Osteoblast (primary cell): Measurements from ENCODE around the gene BECN2. TPM values are rescaled to one million over a fixed set of nuclear protein-coding genes. Genes with fewer than 3 reads are reported as not detected.

ENCODE experiments used
- DNase-seq: peaks from one replicate; pipeline ENCODE4 v3.0.0; 2011; ENCODE audit warnings: low spot score, mixed read lengths; ENCODE audit not compliant: insufficient read length; ENCODE audit errors: missing footprints
- H2AFZ ChIP-seq: 2 replicates; pipeline ENCODE4 v1.6.0; 2011; ENCODE audit warnings: mild to moderate bottlenecking, low read length
- H3K27ac ChIP-seq: 2 replicates; pipeline ENCODE4 v1.5.1; 2011; ENCODE audit warnings: mild to moderate bottlenecking, low read depth, low read length, moderate library complexity
- H3K27me3 ChIP-seq: 2 replicates; pipeline ENCODE4 v1.6.0; 2012; ENCODE audit warnings: mild to moderate bottlenecking, control low read depth, inconsistent platforms, low read length, moderate library complexity; ENCODE audit not compliant: insufficient read depth
- H3K36me3 ChIP-seq: 2 replicates; pipeline ENCODE4 v1.5.1; 2011; ENCODE audit warnings: mild to moderate bottlenecking, low read length, control low read depth, moderate library complexity; ENCODE audit not compliant: insufficient read depth
- H3K4me1 ChIP-seq: 2 replicates; pipeline ENCODE4 v1.5.1; 2011; ENCODE audit warnings: mild to moderate bottlenecking, low read length, control low read depth, moderate library complexity; ENCODE audit not compliant: insufficient read depth
- H3K4me2 ChIP-seq: 2 replicates; pipeline ENCODE4 v1.6.0; 2011; ENCODE audit warnings: mild to moderate bottlenecking, low read length; ENCODE audit not compliant: insufficient read depth
- H3K4me3 ChIP-seq: fragments of 200-600 bp; sonication (generic); 3 replicates; pipeline ENCODE4 v1.5.1; 2012; ENCODE audit warnings: mild to moderate bottlenecking, low read length, inconsistent platforms; ENCODE audit not compliant: insufficient read depth
- H3K79me2 ChIP-seq: 2 replicates; pipeline ENCODE4 v1.6.0; 2012; ENCODE audit warnings: mild to moderate bottlenecking, low read length, control low read depth, inconsistent platforms; ENCODE audit not compliant: insufficient read depth
- H3K9me3 ChIP-seq: 2 replicates; pipeline ENCODE4 v1.5.1; 2011; ENCODE audit warnings: low read depth, low read length, control low read depth
- H4K20me1 ChIP-seq: 2 replicates; pipeline ENCODE4 v1.6.0; 2012; ENCODE audit warnings: mild to moderate bottlenecking, low read length, control low read depth; ENCODE audit not compliant: insufficient read depth
- CTCF ChIP-seq: IDR thresholded peaks from 2 replicates; pipeline ENCODE4 v1.5.1; 2011; ENCODE audit warnings: mild to moderate bottlenecking, low read depth, low read length, moderate library complexity; ENCODE audit errors: extremely low read depth
- total RNA-seq: library from RNA; depleted of rRNA; stranded (reverse); fragments of >200 nt; gene quantifications from 2 replicates; pipeline ENCODE4 v1.2.3, GENCODE V29; 2012

The BECN2 gene
- total RNA-seq, 1 donor = not detected

- Histone ChIP-seq H3K4me2 (peak overlapping the region; percentile 58), H3K27me3 (no peaks in the 10 kb centered on the region), H2AFZ (peak overlapping the region; percentile 85), H3K79me2 (no peaks in the 10 kb centered on the region), H4K20me1 (no peaks in the 10 kb centered on the region), H3K27ac (no peak overlapping the region), H3K36me3 (no peaks in the 10 kb centered on the region), H3K9me3 (no peaks in the 10 kb centered on the region), H3K4me1 (no peaks in the 10 kb centered on the region), H3K4me3 (peak overlapping the region; percentile 66)
- no peak for DNase-seq
- TF ChIP-seq CTCF = no peak
Measured at GRCh38 chr1:241944300-241944699, 13.3 kb upstream of the BECN2 start.

- H3K36me3 ChIP-seq = no peaks in the 10 kb centered on the region
- no peak overlapping the region for H3K4me3 ChIP-seq
- DNase-seq = no peak
- H3K27ac ChIP-seq = no peak overlapping the region
- H3K27me3 ChIP-seq = no peaks in the 10 kb centered on the region
- no peaks in the 10 kb centered on the region for H3K4me1 ChIP-seq
- H4K20me1 ChIP-seq = no peaks in the 10 kb centered on the region
- H3K79me2 ChIP-seq = no peaks in the 10 kb centered on the region
- TF ChIP-seq CTCF = no peak
- H3K4me2 ChIP-seq = no peak overlapping the region
- no peaks in the 10 kb centered on the region for H3K9me3 ChIP-seq
- H2AFZ ChIP-seq = no peak overlapping the region
Measured at GRCh38 chr1:241947354-241947753, 10.2 kb upstream of the BECN2 start.

- no peak for TF ChIP-seq CTCF
- H4K20me1 ChIP-seq = no peaks in the 10 kb centered on the region
- no peaks in the 10 kb centered on the region for H3K36me3 ChIP-seq
- no peak overlapping the region for H2AFZ ChIP-seq
- H3K27me3 ChIP-seq = no peaks in the 10 kb centered on the region
- H3K4me3 ChIP-seq = no peak overlapping the region
- H3K4me2 ChIP-seq = no peak overlapping the region
- no peaks in the 10 kb centered on the region for H3K4me1 ChIP-seq
- H3K27ac ChIP-seq = no peak overlapping the region
- H3K9me3 ChIP-seq = no peaks in the 10 kb centered on the region
- H3K79me2 ChIP-seq = no peaks in the 10 kb centered on the region
- no peak for DNase-seq
Measured at GRCh38 chr1:241950390-241950789, 7.2 kb upstream of the BECN2 start.

- H3K4me3 ChIP-seq = no peak overlapping the region
- no peaks in the 10 kb centered on the region for H3K36me3 ChIP-seq
- no peak overlapping the region for H3K4me2 ChIP-seq
- DNase-seq = no peak
- H3K4me1 ChIP-seq = no peaks in the 10 kb centered on the region
- H4K20me1 ChIP-seq = no peaks in the 10 kb centered on the region
- no peak for TF ChIP-seq CTCF
- no peaks in the 10 kb centered on the region for H3K79me2 ChIP-seq
- H2AFZ ChIP-seq = no peak overlapping the region
- no peak overlapping the region for H3K27ac ChIP-seq
- H3K9me3 ChIP-seq = no peaks in the 10 kb centered on the region
- H3K27me3 ChIP-seq = no peaks in the 10 kb centered on the region
Measured at GRCh38 chr1:241962153-241962552, 4.6 kb downstream of the BECN2 start.
